HepG2 (cell line): ENCODE data around the gene PERCC1. TPM values are rescaled to one million over a fixed set of nuclear protein-coding genes. Genes with fewer than 3 reads are reported as not detected.
A peak's percentile ranks its signal among the peaks of the same experiment; 100 is the strongest.

ENCODE experiments used
- ERF ChIP-seq: IDR thresholded peaks from 2 replicates; pipeline ENCODE4 v1.6.1; 2018; ENCODE audit warnings: missing biosample characterization, missing genetic modification reagents
- FOXK1 ChIP-seq: sonication (generic); formaldehyde crosslinking; IDR thresholded peaks from 2 replicates; pipeline ENCODE4 v1.4.0; 2020; ENCODE audit warnings: low read depth, missing genetic modification reagents, borderline replicate concordance
- FOXP1 ChIP-seq, 2 experiments: fragments of 450-650 bp in 1 of 2; IDR thresholded peaks; 2 replicates each; pipeline ENCODE4 v1.6.1; 2017 to 2018; ENCODE audit warnings: antibody characterized with exemption in 1 of 2
- GABPB1 ChIP-seq: IDR thresholded peaks from 2 replicates; pipeline ENCODE4 v1.6.1; 2016; ENCODE audit warnings: mild to moderate bottlenecking, missing genetic modification reagents, moderate library complexity, missing compliant biosample characterization
- GATAD1 ChIP-seq: IDR thresholded peaks from 2 replicates; pipeline ENCODE4 v1.6.1; 2016; ENCODE audit warnings: missing genetic modification reagents, missing compliant biosample characterization
- HNRNPLL ChIP-seq: fragments of 200-400 bp; formaldehyde crosslinking; IDR thresholded peaks from 2 replicates; pipeline ENCODE4 v1.6.1; 2017; ENCODE audit warnings: mild to moderate bottlenecking, low read depth, low read length; ENCODE audit not compliant: poor library complexity, severe bottlenecking
- KDM1A ChIP-seq: IDR thresholded peaks from 2 replicates; pipeline ENCODE4 v1.6.1; 2016; ENCODE audit warnings: missing compliant biosample characterization
- MIER2 ChIP-seq: IDR thresholded peaks from 2 replicates; pipeline ENCODE4 v1.6.1; 2016; ENCODE audit warnings: missing biosample characterization, missing genetic modification reagents
- NFE2 ChIP-seq: sonication (generic); formaldehyde crosslinking; IDR thresholded peaks from 2 replicates; pipeline ENCODE4 v1.4.0; 2020; ENCODE audit warnings: missing genetic modification reagents
- NFYC ChIP-seq: IDR thresholded peaks from 2 replicates; pipeline ENCODE4 v1.6.1; 2016; ENCODE audit warnings: missing genetic modification reagents, missing compliant biosample characterization
- SALL1 ChIP-seq: sonication (generic); formaldehyde crosslinking; IDR thresholded peaks from 2 replicates; pipeline ENCODE4 v1.8.0; 2022; ENCODE audit warnings: mild to moderate bottlenecking, missing genetic modification reagents
- SMAD3 ChIP-seq: sonication (generic); formaldehyde crosslinking; IDR thresholded peaks from 2 replicates; pipeline ENCODE4 v1.4.0; 2020; ENCODE audit warnings: missing genetic modification reagents
- SOX6 ChIP-seq, 2 experiments: fragments of 450-650 bp in 1 of 2; sonication (generic) in 1 of 2; formaldehyde crosslinking in 1 of 2; IDR thresholded peaks; 2 replicates each; pipeline versions ENCODE4 v1.4.0 to v1.6.1; 2017 to 2020; ENCODE audit warnings: antibody characterized with exemption in 1 of 2, mild to moderate bottlenecking in 1 of 2, missing genetic modification reagents in 1 of 2
- STAG1 ChIP-seq: sonication (generic); formaldehyde crosslinking; IDR thresholded peaks from 2 replicates; pipeline ENCODE4 v1.4.0; 2020; ENCODE audit warnings: missing genetic modification reagents
- ZKSCAN1 ChIP-seq: fragments of 150-350 bp; IDR thresholded peaks from 2 replicates; pipeline ENCODE4 v1.6.1; 2014; ENCODE audit warnings: low read length
- ZMYM3 ChIP-seq: sonication (generic); formaldehyde crosslinking; IDR thresholded peaks from 2 replicates; pipeline ENCODE4 v1.5.1; 2020; ENCODE audit warnings: mild to moderate bottlenecking, missing genetic modification reagents
- ZNF180 ChIP-seq: sonication (generic); formaldehyde crosslinking; IDR thresholded peaks from 2 replicates; pipeline ENCODE4 v1.4.0; 2020; ENCODE audit warnings: low read depth, missing genetic modification reagents, borderline replicate concordance
- ZNF317 ChIP-seq: sonication (generic); formaldehyde crosslinking; IDR thresholded peaks from 2 replicates; pipeline ENCODE4 v1.5.0; 2020; ENCODE audit warnings: mild to moderate bottlenecking, missing genetic modification reagents
- ZNF430 ChIP-seq: sonication (generic); formaldehyde crosslinking; IDR thresholded peaks from 2 replicates; pipeline ENCODE4 v1.9.0; 2021; ENCODE audit warnings: mild to moderate bottlenecking, missing genetic modification reagents
- ZNF432 ChIP-seq: sonication (generic); formaldehyde crosslinking; IDR thresholded peaks from 2 replicates; pipeline ENCODE4 v1.5.0; 2020; ENCODE audit warnings: missing genetic modification reagents, mild to moderate bottlenecking, borderline replicate concordance
- polyA plus RNA-seq, 8 experiments: library from polyadenylated mRNA; depleted of rRNA in 3 of 8; stranded (reverse) in 7 of 8; unstranded in 1 of 8; fragments of >200 nt; fragmentation: Illumina TruSeq in 4 of 8; extraction: Trizol in 4 of 8; gene quantifications; 2 replicates each; pipeline versions ENCODE4 v1.2.1 to v1.2.3, GENCODE V29; 2011 to 2016; ENCODE audit warnings: low read depth in 4 of 8, missing spikeins in 1 of 8, mixed read lengths in 1 of 8; ENCODE audit not compliant: insufficient read depth in 1 of 8
- total RNA-seq, 5 experiments: library from RNA; depleted of rRNA; stranded (reverse); fragments of >200 nt; fragmentation: Illumina TruSeq; extraction: Trizol; gene quantifications; 2 replicates each; pipeline ENCODE4 v1.2.3, GENCODE V29; 2016; ENCODE audit warnings: low read depth in 1 of 5
- TF ChIP-seq, protein P1 (sequence below): sonication (generic); formaldehyde crosslinking; IDR thresholded peaks from 2 replicates; pipeline ENCODE4 v1.8.1; 2023; ENCODE audit warnings: mild to moderate bottlenecking, missing genetic modification reagents, borderline replicate concordance
- TF ChIP-seq, protein P2 (sequence below): sonication (generic); formaldehyde crosslinking; conservative IDR thresholded peaks from 2 replicates; pipeline ENCODE4 v1.4.0; 2020; ENCODE audit warnings: missing genetic modification reagents
- TF ChIP-seq, protein P3 (sequence below): sonication (generic); formaldehyde crosslinking; conservative IDR thresholded peaks from 2 replicates; pipeline ENCODE4 v1.8.1; 2023; ENCODE audit warnings: missing genetic modification reagents
- TF ChIP-seq, protein P4 (sequence below): IDR thresholded peaks from 2 replicates; pipeline ENCODE4 v1.6.1; 2016
- TF ChIP-seq, protein P5 (sequence below): sonication (generic); formaldehyde crosslinking; IDR thresholded peaks from 2 replicates; pipeline ENCODE4 v1.4.0; 2020; ENCODE audit warnings: missing genetic modification reagents

Gene PERCC1
- total and polyA plus RNA-seq, 2 of the 13 experiments (the other 11 are each of a cell fraction or from before 2014, with no cell fraction given), result 0.15 TPM; not detected in 1

DNA sequence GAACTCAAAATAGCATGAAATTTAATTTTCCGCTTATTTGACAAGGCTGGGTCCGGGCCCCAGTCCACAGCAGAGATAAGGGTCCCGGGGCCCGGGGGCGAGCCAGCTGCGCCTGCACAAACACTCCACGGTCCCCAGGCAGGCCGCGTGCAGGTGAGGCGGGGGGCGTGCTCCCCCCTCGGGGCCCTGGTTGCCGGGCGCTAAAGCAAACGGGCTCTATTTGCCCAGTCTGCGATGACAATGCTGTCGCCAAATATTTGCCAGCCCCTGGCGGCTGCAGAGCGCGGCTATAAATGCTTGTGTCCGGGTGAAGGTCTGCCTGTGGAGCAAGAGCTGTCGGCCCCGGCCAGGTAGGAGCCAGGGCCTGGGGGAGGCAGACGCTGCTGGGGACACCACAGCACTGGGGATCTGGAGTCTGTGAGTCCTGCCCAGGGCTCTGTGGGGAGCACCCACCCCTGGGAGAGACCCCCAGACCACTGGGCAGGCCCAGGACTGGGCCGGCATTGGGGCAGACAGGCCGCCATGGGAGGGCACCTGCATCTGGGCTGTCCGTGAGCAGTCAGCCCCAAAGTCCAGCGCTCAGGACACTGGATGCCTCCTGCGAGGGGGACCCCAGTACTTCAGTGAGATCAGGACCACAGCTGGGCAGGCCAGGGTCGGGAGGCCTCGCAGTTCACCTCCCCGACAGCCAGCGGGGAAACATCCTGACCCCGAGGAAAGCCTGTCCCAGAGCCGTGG lies at the start of gene PERCC1 (continued):
- TF ChIP-seq ZNF430 (CRISPR knock-in tag) (no peak; the same call in 1 of the 2 replicates), GABPB1 (peak; percentile 68; the same call in 1 of the 2 replicates), ZKSCAN1 (no peak), KDM1A (CRISPR knock-in tag) (no peak), NFYC (no peak), FOXK1 (0 out of 2 replicates have a peak, but pooled peaks have one; percentile 21), MIER2 (CRISPR knock-in tag) (no peak), STAG1 (CRISPR knock-in tag) (no peak), ZNF432 (no peak), ZNF180 (CRISPR knock-in tag) (no peak), NFE2 (CRISPR knock-in tag) (no peak), FOXP1 (IDR thresholded peaks at IDR 0.05) (no peak), FOXP1 (CRISPR knock-in tag; IDR thresholded peaks at IDR 0.05) (peak; percentile 56; the same call in 1 of the 2 replicates), SALL1 (peak; percentile 79), SMAD3 (peak; percentile 77; the same call in 1 of the 2 replicates), GATAD1 (CRISPR knock-in tag) (peak; percentile 59), SOX6 (IDR thresholded peaks at IDR 0.05) (no peak), SOX6 (CRISPR knock-in tag; IDR thresholded peaks at IDR 0.05) (peak; percentile 98), ZNF317 (CRISPR knock-in tag) (no peak), HNRNPLL (peak; percentile 66), ERF (CRISPR knock-in tag) (peak; percentile 41; the same call in 1 of the 2 replicates), ZMYM3 (CRISPR knock-in tag) (no peak)
- TF ChIP-seq, protein P1, sequence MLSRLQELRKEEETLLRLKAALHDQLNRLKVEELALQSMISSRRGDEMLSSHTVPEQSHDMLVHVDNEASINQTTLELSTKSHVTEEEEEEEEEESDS (CRISPR knock-in tag), result no peak
- TF ChIP-seq, protein P2, sequence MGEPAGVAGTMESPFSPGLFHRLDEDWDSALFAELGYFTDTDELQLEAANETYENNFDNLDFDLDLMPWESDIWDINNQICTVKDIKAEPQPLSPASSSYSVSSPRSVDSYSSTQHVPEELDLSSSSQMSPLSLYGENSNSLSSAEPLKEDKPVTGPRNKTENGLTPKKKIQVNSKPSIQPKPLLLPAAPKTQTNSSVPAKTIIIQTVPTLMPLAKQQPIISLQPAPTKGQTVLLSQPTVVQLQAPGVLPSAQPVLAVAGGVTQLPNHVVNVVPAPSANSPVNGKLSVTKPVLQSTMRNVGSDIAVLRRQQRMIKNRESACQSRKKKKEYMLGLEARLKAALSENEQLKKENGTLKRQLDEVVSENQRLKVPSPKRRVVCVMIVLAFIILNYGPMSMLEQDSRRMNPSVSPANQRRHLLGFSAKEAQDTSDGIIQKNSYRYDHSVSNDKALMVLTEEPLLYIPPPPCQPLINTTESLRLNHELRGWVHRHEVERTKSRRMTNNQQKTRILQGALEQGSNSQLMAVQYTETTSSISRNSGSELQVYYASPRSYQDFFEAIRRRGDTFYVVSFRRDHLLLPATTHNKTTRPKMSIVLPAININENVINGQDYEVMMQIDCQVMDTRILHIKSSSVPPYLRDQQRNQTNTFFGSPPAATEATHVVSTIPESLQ (CRISPR knock-in tag), result no peak
- TF ChIP-seq, protein P3, sequence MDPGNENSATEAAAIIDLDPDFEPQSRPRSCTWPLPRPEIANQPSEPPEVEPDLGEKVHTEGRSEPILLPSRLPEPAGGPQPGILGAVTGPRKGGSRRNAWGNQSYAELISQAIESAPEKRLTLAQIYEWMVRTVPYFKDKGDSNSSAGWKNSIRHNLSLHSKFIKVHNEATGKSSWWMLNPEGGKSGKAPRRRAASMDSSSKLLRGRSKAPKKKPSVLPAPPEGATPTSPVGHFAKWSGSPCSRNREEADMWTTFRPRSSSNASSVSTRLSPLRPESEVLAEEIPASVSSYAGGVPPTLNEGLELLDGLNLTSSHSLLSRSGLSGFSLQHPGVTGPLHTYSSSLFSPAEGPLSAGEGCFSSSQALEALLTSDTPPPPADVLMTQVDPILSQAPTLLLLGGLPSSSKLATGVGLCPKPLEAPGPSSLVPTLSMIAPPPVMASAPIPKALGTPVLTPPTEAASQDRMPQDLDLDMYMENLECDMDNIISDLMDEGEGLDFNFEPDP (CRISPR knock-in tag), result no peak
- TF ChIP-seq, protein P4, sequence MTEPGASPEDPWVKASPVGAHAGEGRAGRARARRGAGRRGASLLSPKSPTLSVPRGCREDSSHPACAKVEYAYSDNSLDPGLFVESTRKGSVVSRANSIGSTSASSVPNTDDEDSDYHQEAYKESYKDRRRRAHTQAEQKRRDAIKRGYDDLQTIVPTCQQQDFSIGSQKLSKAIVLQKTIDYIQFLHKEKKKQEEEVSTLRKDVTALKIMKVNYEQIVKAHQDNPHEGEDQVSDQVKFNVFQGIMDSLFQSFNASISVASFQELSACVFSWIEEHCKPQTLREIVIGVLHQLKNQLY, result peak; percentile 25; the same call in 1 of the 2 replicates
- TF ChIP-seq, protein P5, sequence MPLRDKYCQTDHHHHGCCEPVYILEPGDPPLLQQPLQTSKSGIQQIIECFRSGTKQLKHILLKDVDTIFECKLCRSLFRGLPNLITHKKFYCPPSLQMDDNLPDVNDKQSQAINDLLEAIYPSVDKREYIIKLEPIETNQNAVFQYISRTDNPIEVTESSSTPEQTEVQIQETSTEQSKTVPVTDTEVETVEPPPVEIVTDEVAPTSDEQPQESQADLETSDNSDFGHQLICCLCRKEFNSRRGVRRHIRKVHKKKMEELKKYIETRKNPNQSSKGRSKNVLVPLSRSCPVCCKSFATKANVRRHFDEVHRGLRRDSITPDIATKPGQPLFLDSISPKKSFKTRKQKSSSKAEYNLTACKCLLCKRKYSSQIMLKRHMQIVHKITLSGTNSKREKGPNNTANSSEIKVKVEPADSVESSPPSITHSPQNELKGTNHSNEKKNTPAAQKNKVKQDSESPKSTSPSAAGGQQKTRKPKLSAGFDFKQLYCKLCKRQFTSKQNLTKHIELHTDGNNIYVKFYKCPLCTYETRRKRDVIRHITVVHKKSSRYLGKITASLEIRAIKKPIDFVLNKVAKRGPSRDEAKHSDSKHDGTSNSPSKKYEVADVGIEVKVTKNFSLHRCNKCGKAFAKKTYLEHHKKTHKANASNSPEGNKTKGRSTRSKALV (CRISPR knock-in tag), result no peak
